ENCODE measurements around the gene LHX5. TPM values are rescaled to one million over a fixed set of nuclear protein-coding genes. Genes with fewer than 3 reads are reported as not detected.

The LHX5 gene
- total RNA-seq, 3 donors from 2014 or later (not counting 1 experiment from before 2014, with no cell fraction given) = not detected

DNA sequence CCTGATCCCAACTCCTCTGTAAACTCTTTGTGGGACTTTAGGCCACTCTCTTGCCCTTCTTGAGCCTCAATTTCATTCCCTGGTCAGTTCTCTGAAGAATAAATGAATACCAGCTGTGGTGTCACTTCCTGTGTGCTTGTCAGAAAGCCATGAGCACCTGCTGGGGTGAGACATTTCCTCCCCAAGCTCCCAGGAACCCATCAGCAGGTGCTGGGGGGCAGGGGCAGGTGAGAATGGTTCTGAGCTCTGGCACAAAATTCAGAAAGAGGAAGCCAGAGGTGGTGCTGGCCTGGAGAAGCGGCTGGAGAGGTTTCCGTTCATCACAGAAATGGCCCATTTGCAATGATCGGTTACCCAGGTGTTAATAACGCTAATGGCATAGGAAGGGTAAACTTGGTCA is 14.9 kb downstream of the LHX5 start:
- Histone ChIP-seq H3K27ac (ENCODE audit: low read length) (no peak overlapping the region), H3K4me1 (ENCODE audit: control insufficient read depth, insufficient read depth, low read length) (no peaks in the 10 kb centered on the region), H3K27me3 (ENCODE audit: control insufficient read depth, insufficient read depth, low read length) (no peaks in the 10 kb centered on the region), H3K4me3 (ENCODE audit: low read length) (no peak overlapping the region), H3K36me3 (ENCODE audit: control insufficient read depth, insufficient read depth, low read length) (no peaks in the 10 kb centered on the region), H3K9me3 (ENCODE audit: control insufficient read depth, insufficient read depth, low read length) (no peaks in the 10 kb centered on the region)
- H3K27ac Mint-ChIP-seq = no peak overlapping the region
- no peaks in the 10 kb centered on the region for H3K36me3 Mint-ChIP-seq
- no peak for DNase-seq
- no peak overlapping the region for H3K4me3 Mint-ChIP-seq
- no peaks in the 10 kb centered on the region for H3K9me3 Mint-ChIP-seq
- ATAC-seq = no peak
- H3K27me3 Mint-ChIP-seq (ENCODE audit: low read depth in 2 of 2) = peaks cover 32 to 37% of the 10 kb centered on the region in 2 donors
- WGBS (ENCODE audit: insufficient coverage) = 63% methylated on average over 4 of the region's 4 CpGs
- peaks cover 0 to 4% of the 10 kb centered on the region in 2 donors for H3K4me1 Mint-ChIP-seq
- intact Hi-C loops (cut with micrococcal nuclease) = no loop called here
- TF ChIP-seq CTCF (IDR thresholded peaks at IDR 0.05) = no peak

DNA sequence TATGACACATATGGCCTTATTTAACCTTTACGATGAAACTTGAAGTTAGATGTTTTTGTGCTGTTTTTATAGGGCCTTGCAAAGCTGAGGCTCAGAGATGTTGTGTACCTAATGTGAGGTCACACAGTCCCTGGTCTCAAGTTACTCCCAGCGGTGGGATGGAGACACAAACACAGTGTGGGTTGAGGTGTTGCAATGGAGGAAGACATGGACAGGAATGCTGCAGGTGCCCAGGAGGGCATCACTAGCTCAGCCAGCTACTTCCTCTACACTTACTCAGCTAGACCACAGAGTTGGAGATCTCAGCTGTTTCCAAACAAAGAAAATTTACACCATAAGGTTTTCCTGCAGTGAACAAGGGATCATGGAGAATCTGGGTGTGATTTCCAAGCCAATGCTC is 15.5 kb downstream of the LHX5 start:
- Mint-ChIP-seq H3K27me3 (ENCODE audit: low read depth in 2 of 2) (peaks cover 26 to 34% of the 10 kb centered on the region in 2 donors), H3K36me3 (no peaks in the 10 kb centered on the region), H3K4me3 (no peak overlapping the region), H3K27ac (no peak overlapping the region), H3K4me1 (no peaks in the 10 kb centered on the region), H3K9me3 (no peaks in the 10 kb centered on the region)
- ATAC-seq (no peak), DNase-seq (no peak)
- H3K4me1 ChIP-seq (ENCODE audit: control insufficient read depth, insufficient read depth, low read length) = no peaks in the 10 kb centered on the region
- WGBS (ENCODE audit: insufficient coverage) = 82% methylated on average over 2 of the region's 2 CpGs
- no peaks in the 10 kb centered on the region for H3K36me3 ChIP-seq (ENCODE audit: control insufficient read depth, insufficient read depth, low read length)
- H3K4me3 ChIP-seq (ENCODE audit: low read length) = no peak overlapping the region
- H3K9me3 ChIP-seq (ENCODE audit: control insufficient read depth, insufficient read depth, low read length) = no peaks in the 10 kb centered on the region
- TF ChIP-seq CTCF (IDR thresholded peaks at IDR 0.05) = no peak
- no peaks in the 10 kb centered on the region for H3K27me3 ChIP-seq (ENCODE audit: control insufficient read depth, insufficient read depth, low read length)
- H3K27ac ChIP-seq (ENCODE audit: low read length) = no peak overlapping the region
- intact Hi-C loops (cut with micrococcal nuclease) = no loop called here

DNA sequence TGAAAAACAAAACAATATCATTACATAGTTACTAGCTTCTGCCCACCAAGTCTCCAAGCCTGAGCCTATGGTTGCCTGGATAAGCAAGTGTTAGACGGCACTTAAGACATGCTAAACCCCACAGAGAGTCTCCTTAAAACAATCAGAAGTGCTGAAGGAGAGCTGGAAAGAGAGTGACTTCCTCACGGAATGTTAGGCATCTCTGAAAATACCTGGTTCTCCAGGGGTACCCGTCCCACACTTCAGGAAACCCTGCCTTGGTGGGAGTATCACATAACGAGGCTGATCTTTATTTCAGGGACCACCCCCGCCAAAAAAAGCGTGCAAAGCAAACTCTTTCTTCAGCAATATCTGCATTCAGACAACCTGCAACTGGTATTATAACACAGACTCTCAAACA is 18.3 kb downstream of the LHX5 start:
- WGBS (ENCODE audit: insufficient coverage) = 45% methylated on average over 5 of the region's 6 CpGs
- no peak for DNase-seq
- no peak for ATAC-seq
- Mint-ChIP-seq H3K36me3 (no peaks in the 10 kb centered on the region), H3K4me1 (no peaks in the 10 kb centered on the region), H3K9me3 (no peaks in the 10 kb centered on the region), H3K4me3 (no peak overlapping the region), H3K27ac (no peak overlapping the region), H3K27me3 (ENCODE audit: low read depth in 2 of 2) (peaks cover 13 to 23% of the 10 kb centered on the region in 2 donors)
- Histone ChIP-seq H3K27me3 (ENCODE audit: control insufficient read depth, insufficient read depth, low read length) (no peaks in the 10 kb centered on the region), H3K36me3 (ENCODE audit: control insufficient read depth, insufficient read depth, low read length) (no peaks in the 10 kb centered on the region), H3K4me3 (ENCODE audit: low read length) (no peak overlapping the region), H3K9me3 (ENCODE audit: control insufficient read depth, insufficient read depth, low read length) (no peaks in the 10 kb centered on the region), H3K27ac (ENCODE audit: low read length) (no peak overlapping the region), H3K4me1 (ENCODE audit: control insufficient read depth, insufficient read depth, low read length) (no peaks in the 10 kb centered on the region)
- intact Hi-C loops (cut with micrococcal nuclease) = no loop called here
- no peak for TF ChIP-seq CTCF (IDR thresholded peaks at IDR 0.05)

GRCh38 chr12:113452458-113452857 is 19.2 kb downstream of the LHX5 start:
- no peaks in the 10 kb centered on the region for H3K9me3 Mint-ChIP-seq
- no peaks in the 10 kb centered on the region for H3K36me3 ChIP-seq (ENCODE audit: control insufficient read depth, insufficient read depth, low read length)
- H3K4me3 ChIP-seq (ENCODE audit: low read length) = no peak overlapping the region
- H3K4me1 ChIP-seq (ENCODE audit: control insufficient read depth, insufficient read depth, low read length) = no peaks in the 10 kb centered on the region
- H3K27ac Mint-ChIP-seq = no peak overlapping the region
- no peaks in the 10 kb centered on the region for H3K4me1 Mint-ChIP-seq
- 86% methylated on average over 2 of the region's 2 CpGs for WGBS (ENCODE audit: insufficient coverage)
- ATAC-seq = peak in 1 of 3 donors; percentile 21
- no peaks in the 10 kb centered on the region for H3K36me3 Mint-ChIP-seq
- no peaks in the 10 kb centered on the region for H3K27me3 ChIP-seq (ENCODE audit: control insufficient read depth, insufficient read depth, low read length)
- peaks cover 13 to 25% of the 10 kb centered on the region in 2 donors for H3K27me3 Mint-ChIP-seq (ENCODE audit: low read depth in 2 of 2)
- no peak for TF ChIP-seq CTCF (IDR thresholded peaks at IDR 0.05)
- intact Hi-C loops (cut with micrococcal nuclease) = no loop called here
- no peak overlapping the region for H3K27ac ChIP-seq (ENCODE audit: low read length)
- DNase-seq = no peak
- H3K9me3 ChIP-seq (ENCODE audit: control insufficient read depth, insufficient read depth, low read length) = no peaks in the 10 kb centered on the region
- no peak overlapping the region for H3K4me3 Mint-ChIP-seq

Data from natural killer cell (primary cell).